GM12892 (cell line): ENCODE measurements around the gene OCA2.

Source experiments
- POLR2A ChIP-seq: IDR thresholded peaks from 2 replicates; pipeline ENCODE4 v1.6.1; 2011; ENCODE audit warnings: low read depth, low read length, control low read depth
- POLR2AphosphoS5 ChIP-seq: IDR thresholded peaks from 2 replicates; pipeline ENCODE4 v1.6.1; 2011; ENCODE audit warnings: low read depth, low read length, control low read depth
- TAF1 ChIP-seq: IDR thresholded peaks from 2 replicates; pipeline ENCODE4 v1.6.1; 2011; ENCODE audit warnings: low read depth, mild to moderate bottlenecking, control low read depth, low read length, borderline replicate concordance

DNA sequence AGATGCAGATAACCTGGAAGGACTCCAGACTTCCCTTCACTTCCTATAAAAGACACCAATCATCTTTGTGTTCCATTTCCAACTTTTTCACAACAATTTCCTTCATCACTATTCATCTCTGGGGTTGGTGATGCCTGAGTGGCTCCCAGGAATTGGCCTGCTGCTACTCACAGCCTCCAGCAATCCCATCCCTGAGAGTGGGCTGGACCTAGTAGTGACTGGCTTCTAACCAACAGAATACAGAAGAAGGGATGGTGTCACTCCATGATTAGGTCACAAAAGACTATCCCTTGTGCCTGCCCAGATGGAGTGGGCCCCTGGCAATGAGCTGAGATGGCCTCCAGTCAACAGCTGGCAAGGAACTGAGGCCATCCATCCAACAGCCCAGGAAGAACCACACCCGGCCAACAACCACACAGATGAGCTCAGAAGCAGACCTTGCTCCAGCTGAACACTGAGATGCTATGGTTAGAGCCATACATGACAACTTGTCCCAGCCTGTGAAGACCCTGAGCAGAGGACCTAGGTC is 20.9 kb downstream of the OCA2 start:
- no peak for TF ChIP-seq POLR2A
- TF ChIP-seq TAF1 = no peak
- no peak for TF ChIP-seq POLR2AphosphoS5
